K562 (cell line): ENCODE results near the gene RETN.

Experiments
- CTCF ChIP-seq, 3 experiments: IDR thresholded peaks in 2 of 3; conservative IDR thresholded peaks in 1 of 3; 2 replicates each; pipeline ENCODE4 v1.5.1; 2011 to 2012; ENCODE audit warnings: low read length in 3 of 3, mild to moderate bottlenecking in 3 of 3, control low read depth in 2 of 3, improper control_type of control experiment in 1 of 3, inconsistent platforms in 1 of 3, low read depth in 1 of 3, mixed read lengths in 1 of 3, moderate library complexity in 1 of 3; ENCODE audit not compliant: insufficient read depth in 2 of 3
- HMBOX1 ChIP-seq: sonication (generic); IDR thresholded peaks from 2 replicates; pipeline ENCODE4 v1.6.1; 2016
- IFI16 ChIP-seq: fragments of 250-450 bp; sonication (Bioruptor Pico); IDR thresholded peaks from 2 replicates; pipeline ENCODE4 v2.1.2; 2022; ENCODE audit warnings: mild to moderate bottlenecking, inconsistent platforms
- SPI1 ChIP-seq: IDR thresholded peaks from 2 replicates; pipeline ENCODE4 v1.6.1; 2011; ENCODE audit warnings: low read depth, low read length, control low read depth, borderline replicate concordance
- ZNF24 ChIP-seq: fragments of 450-650 bp; IDR thresholded peaks from 2 replicates; pipeline ENCODE4 v1.6.1; 2016
- ZNF274 ChIP-seq: IDR thresholded peaks from 2 replicates; pipeline ENCODE4 v1.6.1; 2011; ENCODE audit warnings: low read depth, mild to moderate bottlenecking, low read length, moderate library complexity, borderline replicate concordance
- ZNF384 ChIP-seq: IDR thresholded peaks from 2 replicates; pipeline ENCODE4 v1.6.1; 2012; ENCODE audit warnings: low read depth, low read length, improper control_type of control experiment

GRCh38 chr19:7674010-7675005 lies 5.5 kb downstream of the RETN start:
- TF ChIP-seq ZNF24 = no peak
- TF ChIP-seq IFI16 (CRISPR knock-in tag) = no peak
- no peak for TF ChIP-seq SPI1
- no peak for TF ChIP-seq CTCF (IDR thresholded peaks at IDR 0.05 in 2 of 3, conservative IDR thresholded peaks at IDR 0.05 in 1 of 3; ENCODE audit: insufficient read depth in 2 of 3, low read depth in 1 of 3, low read length in 3 of 3)
- TF ChIP-seq HMBOX1 = no peak
- no peak for TF ChIP-seq ZNF384
- no peak for TF ChIP-seq ZNF274
